COLO668 (cell line): ENCODE data around the gene RLF.
"Not testable (repeated sequence)": the region's sequence is repeated elsewhere in the genome, so short reads cannot be mapped to it uniquely, and the experiment has no call there.

ENCODE experiments used
- DNase-seq: peaks from one replicate; lab custom pipeline; 2025; ENCODE audit not compliant: unreplicated experiment; lab: John Stamatoyannopoulos, UW

Gene RLF

GRCh38 chr1:40162753-40163441 lies 1.7 kb downstream of the RLF start:
- DNase-seq, result no peak

GRCh38 chr1:40167317-40167716 lies 6.1 kb downstream of the RLF start:
- DNase-seq, result no peak

GRCh38 chr1:40171036-40171435 lies 9.8 kb downstream of the RLF start:
- DNase-seq, result no peak

GRCh38 chr1:40174788-40175187 lies 13.6 kb downstream of the RLF start:
- DNase-seq, result no peak

- not testable (repeated sequence) for DNase-seq
Observed at GRCh38 chr1:40176989-40177388, 15.8 kb downstream of the RLF start.

- no peak for DNase-seq
Observed at GRCh38 chr1:40178200-40178599, 17.0 kb downstream of the RLF start.

GRCh38 chr1:40179496-40180089 lies 18.4 kb downstream of the RLF start:
- DNase-seq, result no peak

GRCh38 chr1:40183055-40183710 lies 22.0 kb downstream of the RLF start:
- DNase-seq, result no peak

- no peak for DNase-seq
Observed at GRCh38 chr1:40184193-40184592, 23.0 kb downstream of the RLF start.

- no peak for DNase-seq
Observed at GRCh38 chr1:40185951-40186864, 25.0 kb downstream of the RLF start.

- DNase-seq, result no peak
Observed at GRCh38 chr1:40187399-40187798, 26.2 kb downstream of the RLF start.

GRCh38 chr1:40194639-40195038 lies 33.5 kb downstream of the RLF start:
- DNase-seq, result not testable (repeated sequence)

GRCh38 chr1:40197656-40198055 lies 36.5 kb downstream of the RLF start:
- DNase-seq, result no peak

GRCh38 chr1:40199126-40199525 lies 37.9 kb downstream of the RLF start:
- DNase-seq, result no peak

- no peak for DNase-seq
Observed at GRCh38 chr1:40204856-40205255, 43.7 kb downstream of the RLF start.

- no peak for DNase-seq
Observed at GRCh38 chr1:40210511-40211204, 49.5 kb downstream of the RLF start.

GRCh38 chr1:40218333-40218732 lies 57.1 kb downstream of the RLF start:
- no peak for DNase-seq

GRCh38 chr1:40221471-40221905 lies 60.3 kb downstream of the RLF start:
- DNase-seq, result not testable (repeated sequence)

- no peak for DNase-seq
Observed at GRCh38 chr1:40221977-40222772, 61.0 kb downstream of the RLF start.

GRCh38 chr1:40224040-40224439 lies 62.9 kb downstream of the RLF start:
- DNase-seq, result no peak
